Fibroblast of skin of right quadriceps (primary cell): ENCODE measurements around the gene NAV3.

Experiments
- DNase-seq: peaks from one replicate; pipeline ENCODE4 v3.0.0-alpha.2; 2013

Gene NAV3

GRCh38 chr12:77830583-77831351, at the start of gene NAV3:
Gene NAV3, plus strand, starts transcription at chr12:77830894. Its CDS starts 568 bp downstream, at chr12:77831462.
- peak; percentile 18 for DNase-seq

- DNase-seq = no peak
Measured at GRCh38 chr12:77782034-77782433, 48.7 kb upstream of the NAV3 start.

GRCh38 chr12:77782766-77783165, 47.9 kb upstream of the NAV3 start:
- no peak for DNase-seq

- DNase-seq = no peak
Measured at GRCh38 chr12:77785211-77785610, 45.5 kb upstream of the NAV3 start.

- DNase-seq = no peak
Measured at GRCh38 chr12:77786675-77787074, 44.0 kb upstream of the NAV3 start.

GRCh38 chr12:77788231-77789168, 42.2 kb upstream of the NAV3 start:
- no peak for DNase-seq

- DNase-seq = peak; percentile 12
Measured at GRCh38 chr12:77795699-77796098, 35.0 kb upstream of the NAV3 start.

GRCh38 chr12:77796775-77797174, 33.9 kb upstream of the NAV3 start:
- DNase-seq = peak; percentile 44

- DNase-seq = peak; percentile 6
Measured at GRCh38 chr12:77800501-77800900, 30.2 kb upstream of the NAV3 start.

- DNase-seq = no peak
Measured at GRCh38 chr12:77808534-77808933, 22.2 kb upstream of the NAV3 start.

- no peak for DNase-seq
Measured at GRCh38 chr12:77813558-77813957, 17.1 kb upstream of the NAV3 start.

- no peak for DNase-seq
Measured at GRCh38 chr12:77814386-77814785, 16.3 kb upstream of the NAV3 start.

GRCh38 chr12:77816196-77816595, 14.5 kb upstream of the NAV3 start:
- no peak for DNase-seq

- DNase-seq = no peak
Measured at GRCh38 chr12:77817276-77817675, 13.4 kb upstream of the NAV3 start.

- no peak for DNase-seq
Measured at GRCh38 chr12:77818351-77818750, 12.3 kb upstream of the NAV3 start.

GRCh38 chr12:77821699-77822203, 8.9 kb upstream of the NAV3 start:
- no peak for DNase-seq

- no peak for DNase-seq
Measured at GRCh38 chr12:77833329-77833728, 2.6 kb downstream of the NAV3 start.

- DNase-seq = no peak
Measured at GRCh38 chr12:77834618-77835017, 3.9 kb downstream of the NAV3 start.

- DNase-seq = no peak
Measured at GRCh38 chr12:77835969-77836368, 5.3 kb downstream of the NAV3 start.

- DNase-seq = no peak
Measured at GRCh38 chr12:77837876-77838291, 7.2 kb downstream of the NAV3 start.

- DNase-seq = no peak
Measured at GRCh38 chr12:77841521-77841920, 10.8 kb downstream of the NAV3 start.

- no peak for DNase-seq
Measured at GRCh38 chr12:77842430-77842829, 11.7 kb downstream of the NAV3 start.

- peak; percentile 73 for DNase-seq
Measured at GRCh38 chr12:77845831-77846230, 15.1 kb downstream of the NAV3 start.

- peak; percentile 34 for DNase-seq
Measured at GRCh38 chr12:77847060-77847541, 16.4 kb downstream of the NAV3 start.
